Putamen (tissue), 1 donor: ENCODE data around the gene ANGEL1.

Source experiments
- DNase-seq: peaks from one replicate; pipeline ENCODE4 v3.0.0-alpha.2; 2016; ENCODE audit warnings: low spot score

ANGEL1 gene

GRCh38 chr14:76814726-76815645 is 2.3 kb upstream of the ANGEL1 start:
- no peak for DNase-seq

- no peak for DNase-seq
Measured at GRCh38 chr14:76812093-76812421, 625 bp downstream of the ANGEL1 start.

GRCh38 chr14:76811561-76811960 is 1.1 kb downstream of the ANGEL1 start:
- DNase-seq: no peak

- peak; percentile 58 for DNase-seq
Measured at GRCh38 chr14:76810953-76811400, 1.7 kb downstream of the ANGEL1 start.

- DNase-seq: no peak
Measured at GRCh38 chr14:76810525-76810924, 2.2 kb downstream of the ANGEL1 start.

- DNase-seq: no peak
Measured at GRCh38 chr14:76808990-76809389, 3.7 kb downstream of the ANGEL1 start.

GRCh38 chr14:76808011-76808410 is 4.7 kb downstream of the ANGEL1 start:
- no peak for DNase-seq

GRCh38 chr14:76806446-76806845 is 6.2 kb downstream of the ANGEL1 start:
- DNase-seq: no peak

- DNase-seq: no peak
Measured at GRCh38 chr14:76793956-76794355, 18.7 kb downstream of the ANGEL1 start.

- DNase-seq: no peak
Measured at GRCh38 chr14:76793324-76793723, 19.4 kb downstream of the ANGEL1 start.

GRCh38 chr14:76792422-76792821 is 20.3 kb downstream of the ANGEL1 start:
- DNase-seq: no peak

GRCh38 chr14:76786601-76787000 is 26.1 kb downstream of the ANGEL1 start:
- no peak for DNase-seq

GRCh38 chr14:76784881-76785280 is 27.8 kb downstream of the ANGEL1 start:
- peak; percentile 85 for DNase-seq

- no peak for DNase-seq
Measured at GRCh38 chr14:76784266-76784874, 28.3 kb downstream of the ANGEL1 start.

- no peak for DNase-seq
Measured at GRCh38 chr14:76782885-76783566, 29.7 kb downstream of the ANGEL1 start.

- DNase-seq: no peak
Measured at GRCh38 chr14:76782115-76782884, 30.4 kb downstream of the ANGEL1 start.

- no peak for DNase-seq
Measured at GRCh38 chr14:76781648-76782051, 31.0 kb downstream of the ANGEL1 start.

- DNase-seq: peak; percentile 78
Measured at GRCh38 chr14:76780875-76781647, 31.6 kb downstream of the ANGEL1 start.

GRCh38 chr14:76780360-76780759 is 32.3 kb downstream of the ANGEL1 start:
- no peak for DNase-seq

GRCh38 chr14:76780058-76780345 is 32.7 kb downstream of the ANGEL1 start:
- DNase-seq: no peak

- DNase-seq: no peak
Measured at GRCh38 chr14:76779221-76780057, 33.2 kb downstream of the ANGEL1 start.
